H1 (cell line): ENCODE results near the gene PHLPP1. TPM values are rescaled to one million over a fixed set of nuclear protein-coding genes. Genes with fewer than 3 reads are reported as not detected.

Experiments
- CTCF ChIA-PET: fragments of 300-600 bp; sonication (Branson Sonifier 250); formaldehyde crosslinking; loops from one replicate; lab custom pipeline; 2021; ENCODE audit not compliant: partially characterized antibody; lab: Charles Lee
- POLR2A ChIA-PET: fragments of 300-600 bp; sonication (Branson Sonifier 250); formaldehyde crosslinking; loops from one replicate; lab custom pipeline; 2021; ENCODE audit warnings: inconsistent platforms; ENCODE audit not compliant: partially characterized antibody; lab: Charles Lee
- DNase-seq, 2 experiments: peaks; one replicate each; pipeline versions ENCODE4 v3.0.0 to v3.0.0-alpha.2; 2010 to 2022; ENCODE audit warnings: low spot score in 2 of 2, low read depth in 1 of 2, mixed read lengths in 1 of 2
- FAIRE-seq: peaks from 2 replicates; lab custom pipeline; 2011; peaks lifted over from hg19 to GRCh38; lab: Jason Lieb, UNC
- H2AFZ ChIP-seq: 2 replicates; pipeline ENCODE4 v1.8.1; 2012; ENCODE audit warnings: low read length, inconsistent platforms
- H2AK5ac ChIP-seq: 2 replicates; pipeline ENCODE4 v1.6.1; 2013; ENCODE audit warnings: low read depth, low read length
- H2BK120ac ChIP-seq: replicated peaks from 2 replicates; pipeline ENCODE3; 2013; ENCODE audit warnings: low read depth, low read length, inconsistent platforms
- H2BK12ac ChIP-seq: 2 replicates; pipeline ENCODE4 v1.6.1; 2013; ENCODE audit warnings: low read depth, low read length
- H2BK15ac ChIP-seq: 2 replicates; pipeline ENCODE4 v1.6.1; 2013; ENCODE audit warnings: low read length
- H2BK20ac ChIP-seq: 2 replicates; pipeline ENCODE4 v1.6.1; 2013; ENCODE audit warnings: low read length
- H2BK5ac ChIP-seq: 2 replicates; pipeline ENCODE4 v1.6.1; 2013; ENCODE audit warnings: low read depth, low read length
- H3K14ac ChIP-seq: 2 replicates; pipeline ENCODE4 v1.6.1; 2013; ENCODE audit warnings: inconsistent platforms; ENCODE audit not compliant: insufficient read length
- H3K18ac ChIP-seq: 2 replicates; pipeline ENCODE4 v1.6.1; 2013; ENCODE audit warnings: low read length; ENCODE audit errors: extremely low read depth
- H3K23ac ChIP-seq: 2 replicates; pipeline ENCODE4 v1.6.1; 2013; ENCODE audit warnings: inconsistent platforms; ENCODE audit not compliant: insufficient read length
- H3K23me2 ChIP-seq: 2 replicates; pipeline ENCODE4 v1.6.1; 2013; ENCODE audit warnings: low read depth, low read length
- H3K27ac ChIP-seq: 2 replicates; pipeline ENCODE4 v1.6.1; 2011; ENCODE audit warnings: low read depth, low read length, inconsistent platforms
- H3K27me3 ChIP-seq, 4 experiments: replicated peaks in 1 of 4; 1 replicate in 1 of 4; 2 replicates in 3 of 4; pipeline versions ENCODE4 v1.6.1 to v1.8.1; 2011 to 2013; ENCODE audit warnings: low read length in 3 of 4, mild to moderate bottlenecking in 3 of 4, inconsistent platforms in 2 of 4, mixed read lengths in 2 of 4, moderate library complexity in 1 of 4; ENCODE audit not compliant: control insufficient read depth in 3 of 4, insufficient read depth in 3 of 4; ENCODE audit errors: extremely low read depth in 1 of 4
- H3K36me3 ChIP-seq, 4 experiments: 2 replicates each; pipeline versions ENCODE4 v1.6.1 to v1.8.1; 2011 to 2013; ENCODE audit warnings: mild to moderate bottlenecking in 4 of 4, low read length in 3 of 4, moderate library complexity in 2 of 4, control low read depth in 1 of 4, inconsistent platforms in 1 of 4; ENCODE audit not compliant: insufficient read depth in 4 of 4, control insufficient read depth in 2 of 4
- H3K4ac ChIP-seq: replicated peaks from 2 replicates; pipeline ENCODE3; 2013; ENCODE audit warnings: low read length, low read depth, mixed read lengths, inconsistent platforms; ENCODE audit not compliant: insufficient read length
- H3K4me1 ChIP-seq, 4 experiments: replicated peaks in 1 of 4; 1 replicate in 1 of 4; 2 replicates in 3 of 4; pipeline versions ENCODE4 v1.6.1 to v1.8.1; 2011 to 2013; ENCODE audit warnings: low read length in 3 of 4, inconsistent platforms in 2 of 4, mixed read lengths in 1 of 4; ENCODE audit not compliant: insufficient read depth in 4 of 4, control insufficient read depth in 3 of 4
- H3K4me2 ChIP-seq, 2 experiments: 2 replicates each; pipeline versions ENCODE4 v1.6.1 to v1.8.1; 2011 to 2013; ENCODE audit warnings: low read depth in 2 of 2, low read length in 2 of 2, control low read depth in 1 of 2, inconsistent platforms in 1 of 2, mild to moderate bottlenecking in 1 of 2; ENCODE audit not compliant: insufficient read depth in 1 of 2
- H3K4me3 ChIP-seq, 4 experiments: fragments of 200-600, 300-600 bp in 1 of 4; sonication (generic), shearing (Covaris generic), sonication (Bioruptor Twin) in 1 of 4; 2 replicates each; pipeline versions ENCODE4 v1.5.1 to v1.8.1; 2011 to 2016; ENCODE audit warnings: low read length in 4 of 4, low read depth in 3 of 4, control low read depth in 2 of 4, inconsistent platforms in 2 of 4, mild to moderate bottlenecking in 2 of 4, mixed read lengths in 1 of 4, moderate library complexity in 1 of 4; ENCODE audit not compliant: insufficient read depth in 2 of 4; ENCODE audit errors: extremely low read depth in 1 of 4
- H3K56ac ChIP-seq: replicated peaks from 2 replicates; pipeline ENCODE3; 2013; ENCODE audit warnings: low read depth, mild to moderate bottlenecking, mixed read lengths, low read length, inconsistent platforms; ENCODE audit not compliant: insufficient read length
- H3K79me1 ChIP-seq: 2 replicates; pipeline ENCODE4 v1.6.1; 2013; ENCODE audit warnings: low read depth, low read length, control low read depth
- H3K79me2 ChIP-seq, 2 experiments: 2 replicates each; pipeline versions ENCODE4 v1.6.1 to v1.8.1; 2012 to 2013; ENCODE audit warnings: low read length in 2 of 2, mild to moderate bottlenecking in 2 of 2, inconsistent platforms in 1 of 2; ENCODE audit not compliant: insufficient read depth in 2 of 2, control insufficient read depth in 1 of 2
- H3K9ac ChIP-seq, 4 experiments: replicated peaks in 1 of 4; 1 replicate in 1 of 4; 2 replicates in 3 of 4; pipeline versions ENCODE4 v1.6.1 to v1.8.1; 2011 to 2013; ENCODE audit warnings: low read depth in 3 of 4, low read length in 3 of 4, control low read depth in 2 of 4, mild to moderate bottlenecking in 2 of 4, moderate library complexity in 2 of 4, inconsistent platforms in 1 of 4; ENCODE audit errors: extremely low read depth in 1 of 4
- H3K9me3 ChIP-seq, 2 experiments: 2 replicates each; pipeline versions ENCODE4 v1.6.1 to v1.8.1; 2012 to 2013; ENCODE audit warnings: mild to moderate bottlenecking in 2 of 2, moderate library complexity in 2 of 2, control low read depth in 1 of 2, inconsistent platforms in 1 of 2, low read depth in 1 of 2, low read length in 1 of 2, mixed read lengths in 1 of 2; ENCODE audit not compliant: insufficient read depth in 2 of 2
- H4K20me1 ChIP-seq, 2 experiments: replicated peaks in 1 of 2; 2 replicates each; pipeline versions ENCODE3 to v1.8.1; 2011 to 2013; ENCODE audit warnings: inconsistent platforms in 2 of 2, low read length in 2 of 2, mild to moderate bottlenecking in 1 of 2; ENCODE audit not compliant: insufficient read depth in 2 of 2, control insufficient read depth in 1 of 2
- H4K5ac ChIP-seq: 2 replicates; pipeline ENCODE4 v1.6.1; 2013; ENCODE audit warnings: low read length, low read depth, mixed read lengths, inconsistent platforms; ENCODE audit not compliant: insufficient read length
- H4K8ac ChIP-seq: 2 replicates; pipeline ENCODE4 v1.8.0; 2013; ENCODE audit warnings: mild to moderate bottlenecking, moderate library complexity, low read length, inconsistent platforms; ENCODE audit not compliant: insufficient read depth; ENCODE audit errors: extremely low read depth
- H4K91ac ChIP-seq: replicated peaks from 2 replicates; pipeline ENCODE3; 2013; ENCODE audit warnings: low read length, mixed read lengths, inconsistent platforms; ENCODE audit not compliant: insufficient read length
- CTCF ChIP-seq, 3 experiments: IDR thresholded peaks; 1 replicate in 2 of 3; 2 replicates in 1 of 3; pipeline versions ENCODE4 v1.5.1 to v1.6.1; 2011; ENCODE audit warnings: low read length in 3 of 3, mild to moderate bottlenecking in 3 of 3, inconsistent platforms in 2 of 3, low read depth in 1 of 3, moderate library complexity in 1 of 3; ENCODE audit not compliant: insufficient read depth in 1 of 3; ENCODE audit errors: control extremely low read depth in 1 of 3
- RBBP5 ChIP-seq: IDR thresholded peaks from 2 replicates; pipeline ENCODE4 v1.7.1; 2012; ENCODE audit warnings: low read depth, mild to moderate bottlenecking, inconsistent platforms, low read length, moderate library complexity, borderline replicate concordance
- WGBS, 2 experiments: shearing (Covaris generic) in 1 of 2; methylation state at CpG; one replicate each; pipeline versions ENCODE4 v1.1.6 to v1.1.7; 2013 to 2015; ENCODE audit warnings: low lambda C conversion rate in 2 of 2, mixed read lengths in 2 of 2, inconsistent platforms in 1 of 2, low coverage in 1 of 2, missing lambda C conversion rate in 1 of 2; ENCODE audit not compliant: insufficient replicate concordance in 2 of 2, insufficient coverage in 1 of 2, insufficient read length in 1 of 2; ENCODE audit errors: extremely low coverage in 1 of 2, missing lambda C conversion rate in 1 of 2; 5-methylcytosine and 5-hydroxymethylcytosine counted together
- polyA plus RNA-seq, 7 experiments: library from polyadenylated mRNA; depleted of rRNA in 3 of 7; stranded (reverse) in 5 of 7; unstranded in 2 of 7; fragments of >200 nt in 5 of 7; fragments of 200-250 nt in 2 of 7; gene quantifications; 1 replicate in 5 of 7; 2 replicates in 1 of 7; 4 replicates in 1 of 7; pipeline versions ENCODE4 v1.2.1 to v1.2.3, GENCODE V29; 2011 to 2013; ENCODE audit warnings: missing spikeins in 2 of 7, mixed read lengths in 2 of 7
- total RNA-seq: library from RNA; stranded (reverse); fragmentation: NEBNext Ultra II Directional; extraction: Animal tissue kit (Norgen Biotek cat#: 25700); gene quantifications from 2 replicates; pipeline ENCODE4 v1.2.1, GENCODE V29; 2021

Gene PHLPP1
- total and polyA plus RNA-seq, 2 of the 8 experiments (the other 6 are each of a cell fraction or from before 2014, with no cell fraction given) = 28.0 to 66.3 TPM

DNA sequence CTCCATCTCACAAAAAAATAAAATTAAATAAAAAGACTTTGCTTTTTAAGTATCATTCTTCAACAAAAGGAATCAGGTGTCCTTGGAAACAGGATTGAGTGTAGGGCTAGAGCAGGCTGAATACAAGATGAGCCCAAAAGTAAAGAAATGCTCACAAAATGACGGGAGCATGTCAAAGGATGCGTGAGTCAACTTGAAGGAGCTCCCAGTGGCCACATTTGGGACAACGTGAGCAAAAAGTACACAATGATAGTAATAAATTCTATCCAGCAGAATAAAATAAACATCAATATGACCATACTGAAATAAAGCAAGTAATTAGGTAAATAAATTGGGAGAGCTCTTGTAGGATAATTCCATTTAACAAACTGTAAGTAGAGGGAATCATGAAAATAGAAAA, 220.7 kb downstream of the PHLPP1 start:
- ChIA-PET POLR2A (interaction anchor here (1.2 kb wide), 1 partner anchor 10 kb away, joined by 4 read pairs; no protein-coding TSS in a partner anchor), CTCF (interaction anchor here (0.6 to 0.9 kb wide), 3 partner anchors 14 to 82 kb away, joined by 3 to 4 read pairs (median 4); no protein-coding TSS in a partner anchor)
- Histone ChIP-seq H4K20me1 (no peaks in the 10 kb centered on the region), H2BK20ac (no peak overlapping the region), H3K36me3 (no peaks in the 10 kb centered on the region; a peak in 1 of 8 replicates), H2BK12ac (no peak overlapping the region), H3K14ac (no peak overlapping the region), H4K5ac (no peak overlapping the region), H3K4me3 (no peak overlapping the region), H3K4me1 (no peaks in the 10 kb centered on the region), H3K4ac (no peak overlapping the region), H2BK15ac (no peak overlapping the region), H2BK5ac (no peak overlapping the region), H4K8ac (no peak overlapping the region), H3K27ac (no peak overlapping the region), H3K18ac (no peak overlapping the region), H2AK5ac (no peak overlapping the region), H3K56ac (no peak overlapping the region), H2AFZ (no peak overlapping the region), H3K79me2 (no peaks in the 10 kb centered on the region; a peak in 1 of 4 replicates), H3K23me2 (no peaks in the 10 kb centered on the region), H3K23ac (no peak overlapping the region), H4K91ac (no peak overlapping the region), H2BK120ac (no peak overlapping the region), H3K27me3 (no peaks in the 10 kb centered on the region), H3K9me3 (no peaks in the 10 kb centered on the region), H3K79me1 (no peaks in the 10 kb centered on the region), H3K4me2 (no peak overlapping the region), H3K9ac (no peak overlapping the region)
- TF ChIP-seq RBBP5 = no peak
- peak in 1 of 3 experiments; percentile 12; a peak in 1 of 4 replicates for TF ChIP-seq CTCF (IDR thresholded peaks at IDR 0.05; ENCODE audit: control extremely low read depth in 1 of 3, insufficient read depth in 1 of 3, low read depth in 1 of 3, low read length in 3 of 3)
- no peak for FAIRE-seq
- WGBS, 2 experiments = 93% methylated on average over 3 of the region's 3 CpGs; no CpG with 5 or more reads in 1 of the 2 experiments
- DNase-seq = no peak
